Measurements from ENCODE around the gene ZSWIM5.

DNA sequence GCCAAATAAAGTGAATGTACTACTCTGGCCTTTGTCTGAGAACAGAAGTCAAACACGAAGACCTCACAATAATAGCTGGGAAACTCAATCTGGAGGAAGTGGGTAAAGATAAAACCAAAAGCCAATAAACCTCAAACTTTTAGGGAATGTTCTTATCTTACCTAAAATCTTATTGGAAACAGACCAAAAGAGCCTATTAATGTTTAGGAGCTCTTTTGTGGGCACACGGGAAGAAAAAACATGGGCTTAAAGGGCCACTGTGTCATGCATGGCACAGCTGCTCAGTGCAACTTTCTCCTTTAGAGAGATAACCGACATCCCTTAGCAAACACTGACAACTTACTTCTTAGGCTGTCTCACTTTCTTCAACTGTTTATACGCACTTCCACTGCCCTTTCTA lies 236.1 kb downstream of the ZSWIM5 start:
- TF ChIP-seq, protein P1, sequence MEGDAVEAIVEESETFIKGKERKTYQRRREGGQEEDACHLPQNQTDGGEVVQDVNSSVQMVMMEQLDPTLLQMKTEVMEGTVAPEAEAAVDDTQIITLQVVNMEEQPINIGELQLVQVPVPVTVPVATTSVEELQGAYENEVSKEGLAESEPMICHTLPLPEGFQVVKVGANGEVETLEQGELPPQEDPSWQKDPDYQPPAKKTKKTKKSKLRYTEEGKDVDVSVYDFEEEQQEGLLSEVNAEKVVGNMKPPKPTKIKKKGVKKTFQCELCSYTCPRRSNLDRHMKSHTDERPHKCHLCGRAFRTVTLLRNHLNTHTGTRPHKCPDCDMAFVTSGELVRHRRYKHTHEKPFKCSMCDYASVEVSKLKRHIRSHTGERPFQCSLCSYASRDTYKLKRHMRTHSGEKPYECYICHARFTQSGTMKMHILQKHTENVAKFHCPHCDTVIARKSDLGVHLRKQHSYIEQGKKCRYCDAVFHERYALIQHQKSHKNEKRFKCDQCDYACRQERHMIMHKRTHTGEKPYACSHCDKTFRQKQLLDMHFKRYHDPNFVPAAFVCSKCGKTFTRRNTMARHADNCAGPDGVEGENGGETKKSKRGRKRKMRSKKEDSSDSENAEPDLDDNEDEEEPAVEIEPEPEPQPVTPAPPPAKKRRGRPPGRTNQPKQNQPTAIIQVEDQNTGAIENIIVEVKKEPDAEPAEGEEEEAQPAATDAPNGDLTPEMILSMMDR (IDR thresholded peaks at IDR 0.05), result no peak
- no peak for TF ChIP-seq POLR2A (IDR thresholded peaks at IDR 0.05)
